K562 (cell line): ENCODE data around the gene FAM234B. TPM values are rescaled to one million over a fixed set of nuclear protein-coding genes. Genes with fewer than 3 reads are reported as not detected.

Experiments
- ATAC-seq: fragments of 200-7000 bp; cut with Tn5 transposase; 3 replicates; pipeline ENCODE4 v1.9.1; 2020; ENCODE audit warnings: moderate library complexity
- BruUV-seq: library from RNA; stranded (reverse); fragments of 400-500 nt; replicated peaks from 2 replicates; lab custom pipeline; 2021; lab: Mats Ljungman, UMichigan
- CTCF ChIA-PET: fragments of 300-600 bp; formaldehyde crosslinking; extraction: SDS; loops from one replicate; lab custom pipeline; 2021; ENCODE audit warnings: low intra/inter-chr PET ratio; lab: Yijun Ruan, JAX
- POLR2A ChIA-PET: fragments of 300-600, 350-650 bp; sonication (Branson Sonifier 250); formaldehyde crosslinking; extraction: SDS; loops from one replicate; lab custom pipeline; 2021; ENCODE audit warnings: antibody characterized with exemption, inconsistent platforms; lab: Yijun Ruan, JAX
- DNase-seq, 4 experiments: peaks; one replicate each; pipeline versions ENCODE4 v3.0.0 to v3.0.0-alpha.2; 2011 to 2018; ENCODE audit warnings: low spot score in 3 of 4, mixed read lengths in 3 of 4; ENCODE audit errors: extremely low read depth in 1 of 4
- FAIRE-seq: peaks from 2 replicates; lab custom pipeline; 2011; peaks lifted over from hg19 to GRCh38; lab: Jason Lieb, UNC
- H2AFZ ChIP-seq: 2 replicates; pipeline ENCODE4 v1.6.0; 2011; ENCODE audit warnings: low read depth, low read length, control low read depth, inconsistent platforms
- H3K27ac ChIP-seq: fragments of 200-600 bp; 3 replicates; pipeline ENCODE4 v1.8.0; 2011; ENCODE audit warnings: low read depth, mild to moderate bottlenecking, control low read depth, inconsistent platforms, low read length, moderate library complexity, mixed read lengths; ENCODE audit errors: extremely low read depth
- H3K27me3 ChIP-seq, 2 experiments: fragments of 300-600 bp in 1 of 2; 2 replicates in 1 of 2; 3 replicates in 1 of 2; pipeline versions ENCODE4 v1.6.0 to v1.8.0; 2011; ENCODE audit warnings: inconsistent platforms in 2 of 2, low read length in 2 of 2, mild to moderate bottlenecking in 1 of 2, mixed read lengths in 1 of 2, moderate library complexity in 1 of 2; ENCODE audit not compliant: control insufficient read depth in 2 of 2, insufficient read depth in 2 of 2
- H3K36me3 ChIP-seq: fragments of 300-600 bp; 3 replicates; pipeline ENCODE4 v1.8.0; 2011; ENCODE audit warnings: mild to moderate bottlenecking, low read length, inconsistent platforms; ENCODE audit not compliant: control insufficient read depth, insufficient read depth
- H3K4me1 ChIP-seq, 2 experiments: fragments of 200-600 bp in 1 of 2; replicated peaks in 1 of 2; 2 replicates in 1 of 2; 3 replicates in 1 of 2; pipeline versions ENCODE4 v1.5.1 to v1.8.0; 2011; ENCODE audit warnings: inconsistent platforms in 2 of 2, low read length in 2 of 2, mild to moderate bottlenecking in 1 of 2, mixed read lengths in 1 of 2, moderate library complexity in 1 of 2; ENCODE audit not compliant: control insufficient read depth in 2 of 2, insufficient read depth in 2 of 2
- H3K4me2 ChIP-seq: 2 replicates; pipeline ENCODE4 v1.6.1; 2011; ENCODE audit warnings: low read length, control low read depth, inconsistent platforms, mixed read lengths; ENCODE audit not compliant: insufficient read depth
- H3K4me3 ChIP-seq: fragments of 200-600 bp; sonication (generic), shearing (Covaris generic); 2 replicates; pipeline ENCODE4 v1.5.1; 2016; ENCODE audit warnings: control low read depth, inconsistent platforms
- H3K79me2 ChIP-seq: fragments of 200-600 bp; 3 replicates; pipeline ENCODE4 v1.8.0; 2011; ENCODE audit warnings: low read length, inconsistent platforms; ENCODE audit not compliant: control insufficient read depth, insufficient read depth
- H3K9ac ChIP-seq, 2 experiments: 2 replicates each; pipeline versions ENCODE4 v1.6.0 to v1.6.1; 2011; ENCODE audit warnings: low read depth in 2 of 2, low read length in 2 of 2, control low read depth in 1 of 2, inconsistent platforms in 1 of 2, mild to moderate bottlenecking in 1 of 2, mixed read lengths in 1 of 2; ENCODE audit not compliant: insufficient read depth in 1 of 2
- H3K9me1 ChIP-seq: one replicate; pipeline ENCODE4 v1.6.0; 2011; ENCODE audit warnings: inconsistent platforms, mild to moderate bottlenecking, low read length, moderate library complexity; ENCODE audit not compliant: control insufficient read depth, insufficient read depth
- H3K9me3 ChIP-seq: replicated peaks from 2 replicates; pipeline ENCODE4 v1.5.1; 2011; ENCODE audit warnings: low read depth, low read length, inconsistent platforms; ENCODE audit not compliant: control insufficient read depth, insufficient read depth
- H4K20me1 ChIP-seq: replicated peaks from 2 replicates; pipeline ENCODE4 v1.6.1; 2011; ENCODE audit warnings: low read length, inconsistent platforms, mixed read lengths; ENCODE audit not compliant: control insufficient read depth, insufficient read depth
- CTBP1 ChIP-seq: fragments of 450-650 bp; IDR thresholded peaks from 2 replicates; pipeline ENCODE4 v1.6.1; 2016; ENCODE audit warnings: borderline replicate concordance
- DNMT1 ChIP-seq: fragments of 450-650 bp; IDR thresholded peaks from 2 replicates; pipeline ENCODE4 v1.6.1; 2016; ENCODE audit warnings: antibody characterized with exemption, mild to moderate bottlenecking
- E2F1 ChIP-seq: sonication (generic); formaldehyde crosslinking; IDR thresholded peaks from 2 replicates; pipeline ENCODE4 v1.8.1; 2023; ENCODE audit warnings: mild to moderate bottlenecking, missing genetic modification reagents, moderate library complexity
- KLF13 ChIP-seq: fragments of 450-650 bp; IDR thresholded peaks from 2 replicates; pipeline ENCODE4 v1.6.1; 2016; ENCODE audit warnings: missing genetic modification characterization, low read depth, mild to moderate bottlenecking, missing compliant biosample characterization, moderate library complexity, borderline replicate concordance
- MAFF ChIP-seq: IDR thresholded peaks from 2 replicates; pipeline ENCODE4 v1.6.1; 2012; ENCODE audit warnings: low read length, improper control_type of control experiment
- RBM22 ChIP-seq: fragments of 200-400 bp; formaldehyde crosslinking; IDR thresholded peaks from 2 replicates; pipeline ENCODE4 v1.6.1; 2018; ENCODE audit warnings: low read length, low read depth; ENCODE audit not compliant: poor library complexity, severe bottlenecking
- SMAD1 ChIP-seq: fragments of 150-350 bp; IDR thresholded peaks from 2 replicates; pipeline ENCODE4 v1.6.1; 2014; ENCODE audit warnings: low read length, low read depth; ENCODE audit not compliant: partially characterized antibody
- TEAD4 ChIP-seq, 2 experiments: sonication (generic) in 1 of 2; formaldehyde crosslinking in 1 of 2; IDR thresholded peaks; 2 replicates each; pipeline versions ENCODE4 v1.6.1 to v1.8.0; 2012 to 2022; ENCODE audit warnings: borderline replicate concordance in 1 of 2, inconsistent platforms in 1 of 2, low read length in 1 of 2, mild to moderate bottlenecking in 1 of 2, missing genetic modification reagents in 1 of 2
- TRIM28 ChIP-seq: fragments of 450-650 bp; IDR thresholded peaks from 2 replicates; pipeline ENCODE4 v1.6.1; 2017
- ZC3H8 ChIP-seq: fragments of 450-650 bp; IDR thresholded peaks from 2 replicates; pipeline ENCODE4 v1.6.1; 2017
- ZNF212 ChIP-seq: fragments of 450-650 bp; formaldehyde crosslinking; IDR thresholded peaks from 2 replicates; pipeline ENCODE4 v1.4.0; 2020; ENCODE audit warnings: mild to moderate bottlenecking
- WGBS: fragments of 100-300 bp; shearing (Covaris generic); methylation state at CpG from one replicate; pipeline ENCODE4 v1.1.6; 2016; ENCODE audit warnings: low coverage, mixed read lengths; ENCODE audit not compliant: insufficient coverage; ENCODE audit errors: missing lambda C conversion rate; 5-methylcytosine and 5-hydroxymethylcytosine counted together
- in situ Hi-C: fragments of 300-500 bp; cut with MboI; formaldehyde crosslinking; loops from 4 replicates; pipeline ENCODE4 v1.15.0; 2018; ENCODE audit warnings: inconsistent platforms, mixed read lengths
- intact Hi-C: fragments of 100-400 bp; cut with micrococcal nuclease; formaldehyde crosslinking; loops from 2 replicates; pipeline ENCODE4 v1.14.2; 2022
- polyA plus RNA-seq, 8 experiments: library from polyadenylated mRNA; depleted of rRNA in 4 of 8; stranded (reverse) in 5 of 8; unstranded in 3 of 8; fragments of >200 nt; fragmentation: Nextera tagmentation in 2 of 8; fragmentation: Illumina TruSeq in 1 of 8; extraction: Ambion mirVana in 2 of 8; extraction: Trizol in 1 of 8; gene quantifications; 2 replicates each; pipeline versions ENCODE4 v1.2.1 to v1.2.3, GENCODE V29; 2011 to 2014; ENCODE audit warnings: inconsistent platforms in 1 of 8, missing spikeins in 1 of 8
- total RNA-seq, 7 experiments: library from RNA; depleted of rRNA in 6 of 7; stranded (reverse); fragments of >200 nt in 6 of 7; fragmentation: Illumina TruSeq in 2 of 7; extraction: Trizol in 2 of 7; gene quantifications; 2 replicates each; pipeline versions ENCODE4 v1.2.1 to v1.2.3, GENCODE V29; 2011 to 2021; ENCODE audit warnings: low replicate concordance in 1 of 7

Gene FAM234B
- total and polyA plus RNA-seq, 9 of the 15 experiments (the other 6 are each of a cell fraction or from before 2014, with no cell fraction given): 1.00 to 4.3 (median 2.0) TPM

- in situ Hi-C loops: no loop called here
Observed at GRCh38 chr12:13103391-13104033, 59.3 kb downstream of the FAM234B start, which contains the start of gene GSG1. GSG1 (minus strand) TSS chr12:13103667; CDS start chr12:13103512, 155 bp downstream.

More at GRCh38 chr12:13103391-13104033, 59.3 kb downstream of the FAM234B start, which contains the start of gene GSG1:
- no peak within 1 kb of the TSS for H3K4me3 ChIP-seq
- no peak for TF ChIP-seq MAFF
- no peak for TF ChIP-seq DNMT1
- no peak for TF ChIP-seq CTBP1
- TF ChIP-seq SMAD1: no peak
- TF ChIP-seq TEAD4 (IDR thresholded peaks at IDR 0.05; ENCODE audit: low read length): no peak
- no peak for TF ChIP-seq TEAD4 (CRISPR knock-in tag; IDR thresholded peaks at IDR 0.05; ENCODE audit: borderline replicate concordance)
- no peak for TF ChIP-seq RBM22
- no peak for TF ChIP-seq TRIM28
- TF ChIP-seq ZC3H8: no peak
- no peak for TF ChIP-seq ZNF212
- no peak for TF ChIP-seq KLF13 (tag)
- no peak for TF ChIP-seq E2F1 (CRISPR knock-in tag)
- H3K79me2 ChIP-seq: no peaks in the 10 kb centered on the region
- H3K9me3 ChIP-seq: no peaks in the 10 kb centered on the region
- intact Hi-C loops: no loop called here
- H4K20me1 ChIP-seq: no peaks in the 10 kb centered on the region; the same call in 1 of the 2 replicates
- POLR2A ChIA-PET: interaction anchor here (0.6 kb wide), 1 partner anchor 125 kb away, joined by 3 read pairs; no protein-coding TSS in a partner anchor
- no peak within 1 kb of the TSS for H2AFZ ChIP-seq
- ATAC-seq (no peak), DNase-seq (no peak), FAIRE-seq (no peak)
- peaks cover 5 to 24% of the 10 kb centered on the region in 2 experiments; a peak in 4 of 5 replicates for H3K27me3 ChIP-seq
- no peaks in the 10 kb centered on the region for H3K9me1 ChIP-seq
- no TSS peak for BruUV-seq
- no peak within 1 kb of the TSS for H3K27ac ChIP-seq
- H3K36me3 ChIP-seq: no peaks in the 10 kb centered on the region
- CTCF ChIA-PET: no interaction called here
- no peak within 1 kb of the TSS for H3K9ac ChIP-seq
- WGBS: 3% methylated on average over 5 of the region's 8 CpGs
- peaks cover 0 to 10% of the 10 kb centered on the region in 2 experiments; a peak in 3 of 5 replicates for H3K4me1 ChIP-seq
- H3K4me2 ChIP-seq: no peak within 1 kb of the TSS
